OCI-LY1 (cell line): ENCODE results near the gene KLHL35.

Source experiments
- H2AFZ ChIP-seq: fragments of 200-600 bp; sonication (generic), shearing (Covaris generic); 2 replicates; pipeline ENCODE4 v1.6.0; 2014; ENCODE audit warnings: antibody characterized with exemption, mild to moderate bottlenecking, low read length
- H3F3A ChIP-seq: fragments of 200-600 bp; sonication (generic), shearing (Covaris generic); 2 replicates; pipeline ENCODE4 v1.6.0; 2014; ENCODE audit warnings: mild to moderate bottlenecking, antibody characterized with exemption, low read length, moderate library complexity; ENCODE audit not compliant: insufficient read depth
- H3K27ac ChIP-seq: fragments of 200-600 bp; sonication (generic); 2 replicates; pipeline ENCODE4 v1.5.1; 2014; ENCODE audit warnings: low read length, mixed run types, mild to moderate bottlenecking, low read depth; ENCODE audit not compliant: poor library complexity, severe bottlenecking
- H3K27me3 ChIP-seq: fragments of 200-600 bp; sonication (generic); 2 replicates; pipeline ENCODE4 v1.6.0; 2014; ENCODE audit warnings: antibody characterized with exemption, mild to moderate bottlenecking, low read length, moderate library complexity; ENCODE audit not compliant: insufficient read depth
- H3K36me3 ChIP-seq: fragments of 200-600 bp; sonication (generic); 2 replicates; pipeline ENCODE4 v1.6.1; 2014; ENCODE audit warnings: mild to moderate bottlenecking, antibody characterized with exemption, low read length, moderate library complexity, mixed read lengths; ENCODE audit not compliant: insufficient read depth
- H3K4me1 ChIP-seq: fragments of 200-600 bp; sonication (generic); 2 replicates; pipeline ENCODE4 v1.5.1; 2014; ENCODE audit warnings: mild to moderate bottlenecking, low read length, moderate library complexity; ENCODE audit not compliant: insufficient read depth, severe bottlenecking
- H3K4me2 ChIP-seq: fragments of 200-600 bp; sonication (generic), shearing (Covaris generic); 2 replicates; pipeline ENCODE4 v1.6.1; 2014; ENCODE audit warnings: low read length
- H3K4me3 ChIP-seq: fragments of 200-600 bp; sonication (generic); 2 replicates; pipeline ENCODE4 v1.5.1; 2014; ENCODE audit warnings: low read length, low read depth, mild to moderate bottlenecking, mixed read lengths; ENCODE audit not compliant: poor library complexity, severe bottlenecking
- H3K79me2 ChIP-seq: fragments of 200-600 bp; shearing (Covaris generic); 2 replicates; pipeline ENCODE4 v1.6.1; 2016; ENCODE audit warnings: mixed run types, low read length, mixed read lengths; ENCODE audit not compliant: insufficient read depth
- H3K9ac ChIP-seq: fragments of 200-600 bp; sonication (generic), shearing (Covaris generic); 2 replicates; pipeline ENCODE4 v1.6.1; 2014; ENCODE audit warnings: mild to moderate bottlenecking, low read length, mixed read lengths
- H3K9me2 ChIP-seq: fragments of 200-600 bp; sonication (generic), shearing (Covaris generic); 2 replicates; pipeline ENCODE4 v1.6.1; 2014; ENCODE audit warnings: low read depth, mild to moderate bottlenecking, low read length, mixed read lengths
- H3K9me3 ChIP-seq: fragments of 200-600 bp; shearing (Covaris generic); 2 replicates; pipeline ENCODE4 v1.6.1; 2014; ENCODE audit warnings: low read length, mixed read lengths
- H4K20me1 ChIP-seq: fragments of 200-600 bp; sonication (generic), shearing (Covaris generic); 2 replicates; pipeline ENCODE4 v1.6.0; 2016; ENCODE audit warnings: mild to moderate bottlenecking, low read length; ENCODE audit not compliant: insufficient read depth
- CTCF ChIP-seq: fragments of 200-600 bp; sonication (generic), shearing (Covaris generic); IDR thresholded peaks from 2 replicates; pipeline ENCODE4 v1.5.1; 2017; ENCODE audit warnings: mild to moderate bottlenecking, antibody characterized with exemption, low read length, moderate library complexity, mixed read lengths
- EZH2 ChIP-seq: fragments of 200-600 bp; sonication (generic), shearing (Covaris generic); IDR thresholded peaks from 2 replicates; pipeline ENCODE4 v1.8.0; 2017; ENCODE audit warnings: borderline replicate concordance, mixed run types, mild to moderate bottlenecking, antibody characterized with exemption, low read length, moderate library complexity, mixed read lengths

The KLHL35 gene

GRCh38 chr11:75428281-75428724 lies 4.7 kb downstream of the KLHL35 start:
- H3K9me2 ChIP-seq: no peaks in the 10 kb centered on the region
- no peaks in the 10 kb centered on the region for H3K36me3 ChIP-seq
- H3K79me2 ChIP-seq: no peaks in the 10 kb centered on the region
- no peak overlapping the region for H3K9ac ChIP-seq
- H3F3A ChIP-seq: no peaks in the 10 kb centered on the region
- H4K20me1 ChIP-seq: no peaks in the 10 kb centered on the region
- no peak overlapping the region for H3K4me2 ChIP-seq
- H3K27ac ChIP-seq: no peak overlapping the region
- H3K4me3 ChIP-seq: no peak overlapping the region
- no peaks in the 10 kb centered on the region for H3K9me3 ChIP-seq
- H3K4me1 ChIP-seq: no peaks in the 10 kb centered on the region
- no peak for TF ChIP-seq EZH2
- TF ChIP-seq CTCF: no peak
- no peak overlapping the region for H2AFZ ChIP-seq
- peaks cover 5% of the 10 kb centered on the region; the same call in 1 of the 2 replicates for H3K27me3 ChIP-seq

GRCh38 chr11:75427181-75427580 lies 5.8 kb downstream of the KLHL35 start:
- Histone ChIP-seq H3K9ac (no peak overlapping the region), H3K4me1 (no peaks in the 10 kb centered on the region), H3K9me3 (no peaks in the 10 kb centered on the region), H3K36me3 (no peaks in the 10 kb centered on the region), H3K27me3 (no peaks in the 10 kb centered on the region), H3K4me2 (no peak overlapping the region), H3K4me3 (no peak overlapping the region), H2AFZ (no peak overlapping the region), H3K27ac (no peak overlapping the region), H3K79me2 (no peaks in the 10 kb centered on the region), H3K9me2 (no peaks in the 10 kb centered on the region), H4K20me1 (no peaks in the 10 kb centered on the region), H3F3A (no peaks in the 10 kb centered on the region)
- TF ChIP-seq EZH2: no peak
- no peak for TF ChIP-seq CTCF

- Histone ChIP-seq H2AFZ (no peak overlapping the region), H3K36me3 (no peaks in the 10 kb centered on the region; the same call in 1 of the 2 replicates), H3K9ac (no peak overlapping the region), H3K9me3 (no peaks in the 10 kb centered on the region), H3K27ac (no peak overlapping the region), H3K4me2 (no peak overlapping the region), H3F3A (no peaks in the 10 kb centered on the region), H3K9me2 (no peaks in the 10 kb centered on the region), H3K79me2 (no peaks in the 10 kb centered on the region), H3K4me3 (no peak overlapping the region), H3K27me3 (no peaks in the 10 kb centered on the region), H3K4me1 (no peaks in the 10 kb centered on the region), H4K20me1 (no peaks in the 10 kb centered on the region)
- TF ChIP-seq EZH2 (no peak), CTCF (no peak)
Measured at GRCh38 chr11:75426720-75427086, 6.3 kb downstream of the KLHL35 start.
